Neuronal stem cell (in vitro differentiated cells): Measurements from ENCODE around the gene ZSWIM5.
"Not testable (repeated sequence)": the region's sequence is repeated elsewhere in the genome, so short reads cannot be mapped to it uniquely, and the experiment has no call there.

Source experiments
- DNase-seq: peaks from one replicate; pipeline ENCODE4 v3.0.0-alpha.2; 2013; ENCODE audit warnings: low spot score
- H2AFZ ChIP-seq: one replicate; pipeline ENCODE4 v1.6.1; 2013; ENCODE audit warnings: mild to moderate bottlenecking, low read length, inconsistent platforms
- H2AK5ac ChIP-seq: 2 replicates; pipeline ENCODE4 v1.6.1; 2013; ENCODE audit warnings: low read depth, mild to moderate bottlenecking, inconsistent platforms, low read length, moderate library complexity, mixed read lengths
- H2BK120ac ChIP-seq: 2 replicates; pipeline ENCODE4 v1.6.1; 2013; ENCODE audit warnings: low read depth, mild to moderate bottlenecking, inconsistent platforms, low read length, moderate library complexity, mixed read lengths
- H2BK12ac ChIP-seq: one replicate; pipeline ENCODE4 v1.6.1; 2013; ENCODE audit warnings: low read length, inconsistent platforms
- H2BK15ac ChIP-seq: 2 replicates; pipeline ENCODE4 v1.6.1; 2013; ENCODE audit warnings: mild to moderate bottlenecking, low read length, inconsistent platforms, mixed read lengths
- H2BK5ac ChIP-seq: one replicate; pipeline ENCODE4 v1.6.1; 2013; ENCODE audit warnings: inconsistent platforms, mild to moderate bottlenecking, low read length, moderate library complexity
- H3K14ac ChIP-seq: one replicate; pipeline ENCODE4 v1.6.1; 2013; ENCODE audit warnings: low read length, inconsistent platforms
- H3K18ac ChIP-seq: 2 replicates; pipeline ENCODE4 v1.6.1; 2013; ENCODE audit warnings: low read length, inconsistent platforms
- H3K23ac ChIP-seq: 2 replicates; pipeline ENCODE4 v1.6.1; 2013; ENCODE audit warnings: low read depth, mild to moderate bottlenecking, mixed read lengths, low read length, inconsistent platforms; ENCODE audit not compliant: poor library complexity
- H3K27ac ChIP-seq: replicated peaks from 3 replicates; pipeline ENCODE4 v1.5.1; 2013; ENCODE audit warnings: low read length, inconsistent platforms
- H3K27me3 ChIP-seq, 3 experiments: 2 replicates each; pipeline ENCODE4 v1.6.1; 2013; ENCODE audit warnings: low read length in 3 of 3, mild to moderate bottlenecking in 2 of 3, inconsistent platforms in 1 of 3, low read depth in 1 of 3, mixed read lengths in 1 of 3, moderate library complexity in 1 of 3; ENCODE audit not compliant: control insufficient read depth in 3 of 3, insufficient read depth in 3 of 3
- H3K36me3 ChIP-seq, 2 donors: replicated peaks in 1 of 2; 2 replicates each; pipeline ENCODE4 v1.6.1; 2013; ENCODE audit warnings: low read length in 2 of 2; ENCODE audit not compliant: control insufficient read depth in 2 of 2, insufficient read depth in 2 of 2
- H3K4ac ChIP-seq: 2 replicates; pipeline ENCODE4 v1.6.1; 2013; ENCODE audit warnings: inconsistent platforms, mild to moderate bottlenecking, low read length, moderate library complexity
- H3K4me1 ChIP-seq, 2 donors: 1 replicate in 1 of 2; 2 replicates in 1 of 2; pipeline ENCODE4 v1.6.1; 2013; ENCODE audit warnings: low read length in 2 of 2, low read depth in 1 of 2; ENCODE audit not compliant: control insufficient read depth in 2 of 2, insufficient read depth in 1 of 2
- H3K4me2 ChIP-seq: one replicate; pipeline ENCODE4 v1.6.1; 2013; ENCODE audit warnings: mild to moderate bottlenecking, low read length, inconsistent platforms; ENCODE audit not compliant: insufficient read depth, poor library complexity, severe bottlenecking
- H3K4me3 ChIP-seq, 2 donors: 2 replicates each; pipeline ENCODE4 v1.5.1; 2013; ENCODE audit warnings: low read length in 2 of 2, mild to moderate bottlenecking in 2 of 2, inconsistent platforms in 1 of 2, moderate library complexity in 1 of 2
- H3K79me1 ChIP-seq: one replicate; pipeline ENCODE4 v1.6.1; 2013; ENCODE audit warnings: low read depth, mild to moderate bottlenecking, inconsistent platforms, low read length, moderate library complexity
- H3K9ac ChIP-seq: one replicate; pipeline ENCODE4 v1.6.1; 2013; ENCODE audit warnings: mild to moderate bottlenecking, low read depth, low read length, inconsistent platforms; ENCODE audit not compliant: poor library complexity
- H3K9me3 ChIP-seq, 2 donors: replicated peaks in 1 of 2; 2 replicates each; pipeline versions ENCODE3 to v1.6.1; 2013; ENCODE audit warnings: low read length in 2 of 2, mild to moderate bottlenecking in 2 of 2, inconsistent platforms in 1 of 2, low read depth in 1 of 2, mixed read lengths in 1 of 2, moderate library complexity in 1 of 2; ENCODE audit not compliant: control insufficient read depth in 2 of 2, insufficient read depth in 1 of 2
- H4K8ac ChIP-seq: one replicate; pipeline ENCODE4 v1.6.1; 2013; ENCODE audit warnings: low read depth, mild to moderate bottlenecking, inconsistent platforms, low read length, moderate library complexity
- H4K91ac ChIP-seq: one replicate; pipeline ENCODE4 v1.6.1; 2013; ENCODE audit warnings: low read length, low read depth, mild to moderate bottlenecking, inconsistent platforms; ENCODE audit not compliant: poor library complexity
- WGBS, 2 donors: extraction: QIAGEN DNeasy Blood & Tissue Kit; methylation state at CpG; one replicate each; pipeline ENCODE4 v1.1.7; 2013; ENCODE audit warnings: missing lambda C conversion rate in 2 of 2, mixed read lengths in 1 of 2; ENCODE audit not compliant: insufficient read length in 2 of 2, insufficient replicate concordance in 1 of 2; ENCODE audit errors: extremely low coverage in 2 of 2; 5-methylcytosine and 5-hydroxymethylcytosine counted together

Gene ZSWIM5

DNA sequence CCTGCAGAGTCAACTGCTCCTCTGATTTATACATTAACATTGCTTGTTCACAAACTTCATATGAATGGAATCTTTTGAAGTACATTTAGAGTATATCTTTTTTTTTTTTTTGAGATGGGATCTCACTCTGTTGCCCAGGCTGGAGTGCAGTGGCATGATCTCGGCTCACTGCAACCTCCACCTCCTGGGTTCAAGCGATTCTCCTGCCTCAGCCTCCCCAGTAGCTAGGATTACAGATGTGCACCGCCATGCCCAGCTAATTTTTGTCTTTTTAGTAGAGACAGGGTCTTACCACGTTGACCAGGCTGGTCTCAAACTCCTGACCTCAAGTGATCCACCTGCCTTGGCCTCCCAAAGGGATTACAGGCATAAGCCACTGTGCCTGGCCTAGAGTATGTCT, 229.0 kb downstream of the ZSWIM5 start:
- not testable (repeated sequence) for H3K23ac ChIP-seq, H3K18ac ChIP-seq, H2AK5ac ChIP-seq, H4K91ac ChIP-seq, H3K4ac ChIP-seq, H3K79me1 ChIP-seq, H3K4me2 ChIP-seq, H2BK12ac ChIP-seq, H2BK120ac ChIP-seq, H2BK5ac ChIP-seq, H3K14ac ChIP-seq, H2BK15ac ChIP-seq, DNase-seq, H2AFZ ChIP-seq, H3K4me3 ChIP-seq, H3K4me1 ChIP-seq, H4K8ac ChIP-seq, H3K27me3 ChIP-seq, H3K27ac ChIP-seq, H3K9ac ChIP-seq
- H3K9me3 ChIP-seq: peaks cover 0 to 13% of the 10 kb centered on the region in 2 donors
- peaks cover 8 to 86% of the 10 kb centered on the region in 2 donors for H3K36me3 ChIP-seq
- WGBS, 2 donors: no CpG with 5 or more reads among the region's 4 CpGs

- no peak overlapping the region for H4K8ac ChIP-seq
- no peak overlapping the region for H3K23ac ChIP-seq
- no peak overlapping the region for H4K91ac ChIP-seq
- H3K4me1 ChIP-seq: no peaks in the 10 kb centered on the region
- H3K18ac ChIP-seq: no peak overlapping the region
- H3K4me2 ChIP-seq: no peak overlapping the region
- no peak overlapping the region for H2AFZ ChIP-seq
- H2BK5ac ChIP-seq: no peak overlapping the region
- no peak overlapping the region for H3K4ac ChIP-seq
- WGBS, 2 donors: no CpG with 5 or more reads among the region's 2 CpGs
- no peak overlapping the region for H2AK5ac ChIP-seq
- no peak overlapping the region for H2BK12ac ChIP-seq
- no peak overlapping the region for H3K27ac ChIP-seq
- peaks cover 8 to 85% of the 10 kb centered on the region in 2 donors for H3K36me3 ChIP-seq
- peaks cover 0 to 13% of the 10 kb centered on the region in 2 donors for H3K9me3 ChIP-seq
- no peak overlapping the region for H2BK15ac ChIP-seq
- DNase-seq: no peak
- no peak overlapping the region for H2BK120ac ChIP-seq
- no peaks in the 10 kb centered on the region for H3K79me1 ChIP-seq
- H3K27me3 ChIP-seq: no peaks in the 10 kb centered on the region
- H3K14ac ChIP-seq: no peak overlapping the region
- H3K9ac ChIP-seq: no peak overlapping the region
- no peak overlapping the region for H3K4me3 ChIP-seq
These were observed 230.2 kb downstream of the ZSWIM5 start for GRCh38 chr1:44976252-44976651.

DNA sequence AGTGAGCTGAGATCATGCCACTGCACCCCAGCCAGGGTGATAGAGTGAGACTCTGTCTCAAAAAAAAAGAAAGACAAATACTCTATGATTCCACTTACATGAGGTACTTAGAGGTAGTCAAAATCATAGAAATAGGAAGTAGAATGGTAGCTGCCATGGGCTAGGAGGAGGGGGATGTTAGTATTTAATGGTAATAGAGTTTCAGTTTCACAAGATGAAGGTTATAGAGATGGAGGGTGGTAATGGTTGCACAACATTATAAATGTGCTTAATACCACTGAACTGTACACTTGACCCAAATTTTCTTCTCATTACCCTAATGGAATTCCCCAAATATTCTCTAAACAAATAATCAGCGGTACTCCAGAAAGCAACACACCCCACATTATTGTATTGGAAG, 232.8 kb downstream of the ZSWIM5 start:
- no peak overlapping the region for H3K4me3 ChIP-seq
- H3K9me3 ChIP-seq: peaks cover 0 to 13% of the 10 kb centered on the region in 2 donors
- no peaks in the 10 kb centered on the region for H3K4me1 ChIP-seq
- no peak overlapping the region for H3K27ac ChIP-seq
- H3K14ac ChIP-seq: no peak overlapping the region
- H3K36me3 ChIP-seq: peaks cover 8 to 64% of the 10 kb centered on the region in 2 donors
- H3K27me3 ChIP-seq: no peaks in the 10 kb centered on the region
- no peak overlapping the region for H2BK5ac ChIP-seq
- H3K9ac ChIP-seq: no peak overlapping the region
- no peak overlapping the region for H3K4ac ChIP-seq
- no peak overlapping the region for H3K18ac ChIP-seq
- H2AK5ac ChIP-seq: no peak overlapping the region
- H4K8ac ChIP-seq: no peak overlapping the region
- no peak overlapping the region for H2BK15ac ChIP-seq
- H2BK12ac ChIP-seq: no peak overlapping the region
- no peak overlapping the region for H2BK120ac ChIP-seq
- no peak overlapping the region for H3K4me2 ChIP-seq
- no peak overlapping the region for H2AFZ ChIP-seq
- WGBS, 2 donors: no CpG with 5 or more reads among the region's 1 CpG
- H4K91ac ChIP-seq: no peak overlapping the region
- H3K23ac ChIP-seq: no peak overlapping the region
- DNase-seq: no peak
- H3K79me1 ChIP-seq: no peaks in the 10 kb centered on the region

DNA sequence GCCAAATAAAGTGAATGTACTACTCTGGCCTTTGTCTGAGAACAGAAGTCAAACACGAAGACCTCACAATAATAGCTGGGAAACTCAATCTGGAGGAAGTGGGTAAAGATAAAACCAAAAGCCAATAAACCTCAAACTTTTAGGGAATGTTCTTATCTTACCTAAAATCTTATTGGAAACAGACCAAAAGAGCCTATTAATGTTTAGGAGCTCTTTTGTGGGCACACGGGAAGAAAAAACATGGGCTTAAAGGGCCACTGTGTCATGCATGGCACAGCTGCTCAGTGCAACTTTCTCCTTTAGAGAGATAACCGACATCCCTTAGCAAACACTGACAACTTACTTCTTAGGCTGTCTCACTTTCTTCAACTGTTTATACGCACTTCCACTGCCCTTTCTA, 236.1 kb downstream of the ZSWIM5 start:
- Histone ChIP-seq H2BK120ac (no peak overlapping the region), H3K79me1 (no peaks in the 10 kb centered on the region), H4K8ac (no peak overlapping the region), H2BK15ac (no peak overlapping the region), H3K4me3 (no peak overlapping the region), H3K14ac (no peak overlapping the region), H3K23ac (no peak overlapping the region), H3K9ac (no peak overlapping the region), H2AFZ (no peak overlapping the region), H3K27ac (no peak overlapping the region), H3K27me3 (no peaks in the 10 kb centered on the region), H2BK5ac (no peak overlapping the region), H3K18ac (no peak overlapping the region), H4K91ac (no peak overlapping the region), H2BK12ac (no peak overlapping the region), H3K4me2 (no peak overlapping the region), H2AK5ac (no peak overlapping the region), H3K9me3 (no peaks in the 10 kb centered on the region), H3K4me1 (no peaks in the 10 kb centered on the region), H3K36me3 (peaks cover 0 to 31% of the 10 kb centered on the region in 2 donors), H3K4ac (no peak overlapping the region)
- no CpG with 5 or more reads among the region's 4 CpGs for WGBS, 2 donors
- DNase-seq: no peak
